Neural cell (in vitro differentiated cells): ENCODE data around the gene NKAPD1. TPM values are rescaled to one million over a fixed set of nuclear protein-coding genes. Genes with fewer than 3 reads are reported as not detected.
A peak's percentile ranks its signal among the peaks of the same experiment; 100 is the strongest.

ENCODE experiments used
- H2AFZ ChIP-seq: fragments of 200-600, 300-800 bp; sonication (generic), shearing (Covaris generic); 2 replicates; pipeline ENCODE4 v1.6.0; 2014; ENCODE audit warnings: low read depth, mild to moderate bottlenecking, antibody characterized with exemption, low read length, moderate library complexity
- H3F3A ChIP-seq: fragments of 200-600 bp; shearing (Covaris generic); 2 replicates; pipeline ENCODE4 v1.6.1; 2016; ENCODE audit warnings: mild to moderate bottlenecking, moderate library complexity, mixed read lengths, antibody characterized with exemption, low read length; ENCODE audit not compliant: insufficient read depth, poor library complexity, severe bottlenecking
- H3K27ac ChIP-seq: fragments of 200-600, 300-800 bp; sonication (generic), shearing (Covaris generic); 2 replicates; pipeline ENCODE4 v1.5.1; 2014; ENCODE audit warnings: mild to moderate bottlenecking, low read length, moderate library complexity
- H3K27me3 ChIP-seq: fragments of 300-800, 200-600 bp; sonication (generic), shearing (Covaris generic); 2 replicates; pipeline ENCODE4 v1.6.0; 2014; ENCODE audit warnings: mild to moderate bottlenecking, low read depth, low read length, moderate library complexity; ENCODE audit not compliant: insufficient read depth
- H3K36me3 ChIP-seq: fragments of 300-800, 200-600 bp; sonication (generic), shearing (Covaris generic); 2 replicates; pipeline ENCODE4 v1.5.1; 2014; ENCODE audit warnings: mild to moderate bottlenecking, antibody characterized with exemption, low read length, moderate library complexity; ENCODE audit not compliant: insufficient read depth
- H3K4me2 ChIP-seq: fragments of 300-800, 200-600 bp; sonication (generic), shearing (Covaris generic); 2 replicates; pipeline ENCODE4 v1.6.0; 2014; ENCODE audit warnings: mild to moderate bottlenecking, low read length
- H3K4me3 ChIP-seq: fragments of 300-800, 200-600 bp; sonication (generic), shearing (Covaris generic); 2 replicates; pipeline ENCODE4 v1.5.1; 2014; ENCODE audit warnings: mild to moderate bottlenecking, low read length, moderate library complexity
- H3K79me2 ChIP-seq: fragments of 200-600 bp; shearing (Covaris generic); replicated peaks from 2 replicates; pipeline ENCODE4 v1.6.0; 2014; ENCODE audit warnings: mild to moderate bottlenecking, low read length, moderate library complexity; ENCODE audit not compliant: insufficient read depth
- H3K9ac ChIP-seq: fragments of 300-800, 200-600 bp; sonication (generic), shearing (Covaris generic); 2 replicates; pipeline ENCODE4 v1.6.1; 2016; ENCODE audit warnings: mild to moderate bottlenecking, low read length, mixed read lengths
- H3K9me2 ChIP-seq: fragments of 200-600 bp; shearing (Covaris generic); 2 replicates; pipeline ENCODE4 v1.6.1; 2016; ENCODE audit warnings: mild to moderate bottlenecking, low read length, mixed read lengths; ENCODE audit not compliant: insufficient read depth
- H3K9me3 ChIP-seq: fragments of 200-600, 300-800 bp; sonication (generic), shearing (Covaris generic); 2 replicates; pipeline ENCODE4 v1.6.1; 2016; ENCODE audit warnings: mild to moderate bottlenecking, mixed run types, low read length, moderate library complexity, mixed read lengths
- H4K20me1 ChIP-seq: fragments of 200-600 bp; shearing (Covaris generic); 2 replicates; pipeline ENCODE4 v1.6.1; 2016; ENCODE audit warnings: mild to moderate bottlenecking, mixed run types; ENCODE audit not compliant: insufficient read depth
- EP300 ChIP-seq: fragments of 450-650 bp; conservative IDR thresholded peaks from 2 replicates; pipeline ENCODE4 v1.6.1; 2014; ENCODE audit warnings: antibody characterized with exemption, mild to moderate bottlenecking, moderate library complexity; ENCODE audit not compliant: poor library complexity, severe bottlenecking
- EZH2 ChIP-seq: fragments of 200-600, 300-800 bp; shearing (Covaris generic), sonication (generic); IDR thresholded peaks from 2 replicates; pipeline ENCODE4 v1.6.1; 2014; ENCODE audit warnings: antibody characterized with exemption, low read length, borderline replicate concordance, mild to moderate bottlenecking; ENCODE audit not compliant: insufficient read depth, poor library complexity, severe bottlenecking
- MXI1 ChIP-seq: fragments of 450-650 bp; conservative IDR thresholded peaks from 2 replicates; pipeline ENCODE4 v1.6.1; 2014; ENCODE audit warnings: antibody characterized with exemption, mild to moderate bottlenecking; ENCODE audit not compliant: poor library complexity, severe bottlenecking
- POLR2AphosphoS5 ChIP-seq: IDR thresholded peaks from 2 replicates; pipeline ENCODE4 v1.6.1; 2012
- RAD21 ChIP-seq: fragments of 450-650 bp; conservative IDR thresholded peaks from 2 replicates; pipeline ENCODE4 v1.6.1; 2014; ENCODE audit warnings: antibody characterized with exemption, mild to moderate bottlenecking, moderate library complexity
- SMC3 ChIP-seq: fragments of 450-650 bp; conservative IDR thresholded peaks from 2 replicates; pipeline ENCODE4 v1.6.1; 2014; ENCODE audit warnings: antibody characterized with exemption, mild to moderate bottlenecking, moderate library complexity; ENCODE audit not compliant: poor library complexity
- TAF1 ChIP-seq: IDR thresholded peaks from 2 replicates; pipeline ENCODE4 v1.6.1; 2012; ENCODE audit warnings: low read depth
- polyA plus RNA-seq: library from polyadenylated mRNA; depleted of rRNA; stranded (reverse); fragments of >200 nt; gene quantifications from 2 replicates; pipeline ENCODE4 v1.2.3, GENCODE V29; 2014
- TF ChIP-seq, protein P1 (sequence below): fragments of 450-650 bp; IDR thresholded peaks from 2 replicates; pipeline ENCODE4 v1.5.1; 2014; ENCODE audit warnings: antibody characterized with exemption, mild to moderate bottlenecking, moderate library complexity; ENCODE audit not compliant: poor library complexity, severe bottlenecking
- TF ChIP-seq, protein P2 (sequence below): IDR thresholded peaks from 2 replicates; pipeline ENCODE4 v1.6.1; 2012; ENCODE audit warnings: borderline replicate concordance

Gene NKAPD1
- polyA plus RNA-seq, 1 donor from 2014 or later: 37.7 TPM

DNA sequence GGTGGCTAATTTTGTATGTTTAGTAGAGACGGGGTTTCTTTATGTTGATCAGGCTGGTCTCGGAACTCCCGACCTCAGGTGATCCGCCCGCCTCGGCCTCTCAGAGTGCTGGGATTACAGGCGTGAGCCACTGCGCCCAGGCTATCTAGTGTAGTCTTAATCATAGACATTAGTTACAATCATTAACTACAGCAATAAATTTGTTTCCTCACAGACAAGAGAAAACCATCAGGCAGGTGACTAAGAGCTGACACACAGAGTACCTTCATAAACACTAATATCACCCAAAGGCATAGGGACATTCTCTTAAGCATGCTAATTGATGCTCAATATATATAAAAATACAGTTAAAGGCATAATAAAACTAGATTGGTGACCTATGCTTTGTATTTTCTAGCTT lies 32.0 kb downstream of the NKAPD1 start:
- Histone ChIP-seq H3K9me3 (no peaks in the 10 kb centered on the region), H3K4me3 (no peak overlapping the region), H3F3A (no peaks in the 10 kb centered on the region), H3K27ac (no peak overlapping the region), H3K79me2 (no peaks in the 10 kb centered on the region), H3K36me3 (no peaks in the 10 kb centered on the region), H2AFZ (no peak overlapping the region), H4K20me1 (no peaks in the 10 kb centered on the region), H3K9me2 (no peaks in the 10 kb centered on the region), H3K9ac (no peak overlapping the region), H3K27me3 (no peaks in the 10 kb centered on the region), H3K4me2 (no peak overlapping the region)
- TF ChIP-seq EP300: no peak

DNA sequence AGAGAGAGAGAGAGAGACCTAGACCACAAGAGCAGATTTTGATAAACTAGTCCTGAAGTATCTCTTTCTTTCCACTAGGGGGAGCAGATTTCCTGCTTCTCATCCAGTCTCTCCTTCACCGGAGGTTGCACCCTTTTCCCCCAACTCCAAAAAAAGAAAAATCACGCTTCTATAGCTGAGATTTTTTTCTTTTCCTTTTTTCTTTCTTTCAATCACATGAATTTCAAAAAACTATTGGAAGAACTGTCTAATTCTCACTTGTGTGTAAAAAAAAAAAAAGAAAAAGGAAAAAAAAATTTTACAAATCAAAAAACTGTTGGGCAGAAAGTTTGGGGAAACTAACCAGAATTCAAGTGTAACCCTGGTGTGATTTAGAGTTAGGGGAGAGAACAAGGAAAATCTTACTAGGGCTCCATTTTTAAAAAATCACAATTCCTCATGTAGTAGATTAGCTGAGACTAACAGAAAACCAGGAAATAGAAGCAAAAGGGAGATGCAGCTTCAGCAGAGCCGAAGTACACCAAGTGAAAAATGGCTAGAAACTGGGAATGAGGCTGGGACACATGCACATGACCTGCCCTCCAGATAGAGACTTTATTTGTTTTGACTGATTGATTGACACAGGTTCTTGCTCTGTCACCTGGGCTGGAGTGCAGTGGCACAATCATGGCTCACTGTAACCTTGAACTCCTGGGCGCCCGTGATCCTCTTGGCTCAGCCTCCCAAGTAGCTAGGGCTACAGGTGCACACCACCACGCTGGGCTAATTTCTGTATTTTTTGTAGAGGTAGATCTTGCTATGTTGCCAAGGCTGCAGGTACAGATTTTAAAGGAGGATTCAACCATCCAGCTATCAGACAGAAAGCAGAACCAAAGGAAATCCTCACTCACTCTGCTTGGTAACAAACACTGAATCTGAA lies 39.7 kb downstream of the NKAPD1 start:
- Histone ChIP-seq H3F3A (no peaks in the 10 kb centered on the region), H3K79me2 (no peaks in the 10 kb centered on the region), H3K9ac (no peak overlapping the region), H3K9me3 (no peaks in the 10 kb centered on the region), H3K36me3 (no peaks in the 10 kb centered on the region), H3K27ac (no peak overlapping the region), H3K4me2 (no peak overlapping the region), H2AFZ (no peak overlapping the region), H4K20me1 (no peaks in the 10 kb centered on the region), H3K9me2 (no peaks in the 10 kb centered on the region), H3K4me3 (no peak overlapping the region), H3K27me3 (no peaks in the 10 kb centered on the region)
- TF ChIP-seq POLR2AphosphoS5 (no peak), EZH2 (no peak), EP300 (no peak), SMC3 (peak; percentile 68), RAD21 (peak; percentile 61), TAF1 (no peak), MXI1 (no peak)
- TF ChIP-seq, protein P1, sequence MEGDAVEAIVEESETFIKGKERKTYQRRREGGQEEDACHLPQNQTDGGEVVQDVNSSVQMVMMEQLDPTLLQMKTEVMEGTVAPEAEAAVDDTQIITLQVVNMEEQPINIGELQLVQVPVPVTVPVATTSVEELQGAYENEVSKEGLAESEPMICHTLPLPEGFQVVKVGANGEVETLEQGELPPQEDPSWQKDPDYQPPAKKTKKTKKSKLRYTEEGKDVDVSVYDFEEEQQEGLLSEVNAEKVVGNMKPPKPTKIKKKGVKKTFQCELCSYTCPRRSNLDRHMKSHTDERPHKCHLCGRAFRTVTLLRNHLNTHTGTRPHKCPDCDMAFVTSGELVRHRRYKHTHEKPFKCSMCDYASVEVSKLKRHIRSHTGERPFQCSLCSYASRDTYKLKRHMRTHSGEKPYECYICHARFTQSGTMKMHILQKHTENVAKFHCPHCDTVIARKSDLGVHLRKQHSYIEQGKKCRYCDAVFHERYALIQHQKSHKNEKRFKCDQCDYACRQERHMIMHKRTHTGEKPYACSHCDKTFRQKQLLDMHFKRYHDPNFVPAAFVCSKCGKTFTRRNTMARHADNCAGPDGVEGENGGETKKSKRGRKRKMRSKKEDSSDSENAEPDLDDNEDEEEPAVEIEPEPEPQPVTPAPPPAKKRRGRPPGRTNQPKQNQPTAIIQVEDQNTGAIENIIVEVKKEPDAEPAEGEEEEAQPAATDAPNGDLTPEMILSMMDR: peak; percentile 64
- TF ChIP-seq, protein P2, sequence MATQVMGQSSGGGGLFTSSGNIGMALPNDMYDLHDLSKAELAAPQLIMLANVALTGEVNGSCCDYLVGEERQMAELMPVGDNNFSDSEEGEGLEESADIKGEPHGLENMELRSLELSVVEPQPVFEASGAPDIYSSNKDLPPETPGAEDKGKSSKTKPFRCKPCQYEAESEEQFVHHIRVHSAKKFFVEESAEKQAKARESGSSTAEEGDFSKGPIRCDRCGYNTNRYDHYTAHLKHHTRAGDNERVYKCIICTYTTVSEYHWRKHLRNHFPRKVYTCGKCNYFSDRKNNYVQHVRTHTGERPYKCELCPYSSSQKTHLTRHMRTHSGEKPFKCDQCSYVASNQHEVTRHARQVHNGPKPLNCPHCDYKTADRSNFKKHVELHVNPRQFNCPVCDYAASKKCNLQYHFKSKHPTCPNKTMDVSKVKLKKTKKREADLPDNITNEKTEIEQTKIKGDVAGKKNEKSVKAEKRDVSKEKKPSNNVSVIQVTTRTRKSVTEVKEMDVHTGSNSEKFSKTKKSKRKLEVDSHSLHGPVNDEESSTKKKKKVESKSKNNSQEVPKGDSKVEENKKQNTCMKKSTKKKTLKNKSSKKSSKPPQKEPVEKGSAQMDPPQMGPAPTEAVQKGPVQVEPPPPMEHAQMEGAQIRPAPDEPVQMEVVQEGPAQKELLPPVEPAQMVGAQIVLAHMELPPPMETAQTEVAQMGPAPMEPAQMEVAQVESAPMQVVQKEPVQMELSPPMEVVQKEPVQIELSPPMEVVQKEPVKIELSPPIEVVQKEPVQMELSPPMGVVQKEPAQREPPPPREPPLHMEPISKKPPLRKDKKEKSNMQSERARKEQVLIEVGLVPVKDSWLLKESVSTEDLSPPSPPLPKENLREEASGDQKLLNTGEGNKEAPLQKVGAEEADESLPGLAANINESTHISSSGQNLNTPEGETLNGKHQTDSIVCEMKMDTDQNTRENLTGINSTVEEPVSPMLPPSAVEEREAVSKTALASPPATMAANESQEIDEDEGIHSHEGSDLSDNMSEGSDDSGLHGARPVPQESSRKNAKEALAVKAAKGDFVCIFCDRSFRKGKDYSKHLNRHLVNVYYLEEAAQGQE: no peak
